ENCODE results near the gene TEK.

TEK gene

GRCh38 chr9:27094640-27095298 lies 14.3 kb upstream of the TEK start:
- TF ChIP-seq POLR2A (IDR thresholded peaks at IDR 0.05; ENCODE audit: low read length) (no peak), GATA1 (IDR thresholded peaks at IDR 0.05; ENCODE audit: low read depth, low read length) (no peak)
- no peak for DNase-seq

- TF ChIP-seq GATA1 (IDR thresholded peaks at IDR 0.05; ENCODE audit: low read depth, low read length): no peak
- TF ChIP-seq POLR2A (IDR thresholded peaks at IDR 0.05; ENCODE audit: low read length): no peak
These were observed 1.8 kb upstream of the TEK start for GRCh38 chr9:27107241-27107640.

GRCh38 chr9:27109621-27110020 lies 596 bp downstream of the TEK start:
- no peak for DNase-seq
- TF ChIP-seq GATA1 (IDR thresholded peaks at IDR 0.05; ENCODE audit: low read depth, low read length) (no peak), POLR2A (IDR thresholded peaks at IDR 0.05; ENCODE audit: low read length) (no peak)

More at GRCh38 chr9:27107241-27107640, 1.8 kb upstream of the TEK start:
- DNase-seq: no peak

GRCh38 chr9:27110181-27110580 lies 1.2 kb downstream of the TEK start:
- DNase-seq: no peak

GRCh38 chr9:27112235-27112634 lies 3.2 kb downstream of the TEK start:
- no peak for DNase-seq
- no peak for TF ChIP-seq GATA1 (IDR thresholded peaks at IDR 0.05; ENCODE audit: low read depth, low read length)
- TF ChIP-seq POLR2A (IDR thresholded peaks at IDR 0.05; ENCODE audit: low read length): no peak

More at GRCh38 chr9:27110181-27110580, 1.2 kb downstream of the TEK start:
- no peak for TF ChIP-seq POLR2A (IDR thresholded peaks at IDR 0.05; ENCODE audit: low read length)
- no peak for TF ChIP-seq GATA1 (IDR thresholded peaks at IDR 0.05; ENCODE audit: low read depth, low read length)

GRCh38 chr9:27117489-27118135 lies 8.6 kb downstream of the TEK start:
- TF ChIP-seq GATA1 (IDR thresholded peaks at IDR 0.05; ENCODE audit: low read depth, low read length) (no peak), POLR2A (IDR thresholded peaks at IDR 0.05; ENCODE audit: low read length) (no peak)
- no peak for DNase-seq

GRCh38 chr9:27118916-27119315 lies 9.9 kb downstream of the TEK start:
- no peak for DNase-seq

GRCh38 chr9:27124151-27124550 lies 15.1 kb downstream of the TEK start:
- no peak for DNase-seq
- no peak for TF ChIP-seq POLR2A (IDR thresholded peaks at IDR 0.05; ENCODE audit: low read length)
- TF ChIP-seq GATA1 (IDR thresholded peaks at IDR 0.05; ENCODE audit: low read depth, low read length): no peak

More at GRCh38 chr9:27118916-27119315, 9.9 kb downstream of the TEK start:
- TF ChIP-seq GATA1 (IDR thresholded peaks at IDR 0.05; ENCODE audit: low read depth, low read length) (no peak), POLR2A (IDR thresholded peaks at IDR 0.05; ENCODE audit: low read length) (no peak)

- no peak for DNase-seq
- no peak for TF ChIP-seq GATA1 (IDR thresholded peaks at IDR 0.05; ENCODE audit: low read depth, low read length)
- TF ChIP-seq POLR2A (IDR thresholded peaks at IDR 0.05; ENCODE audit: low read length): no peak
These were observed 16.0 kb downstream of the TEK start for GRCh38 chr9:27125030-27125429.

GRCh38 chr9:27125936-27126335 lies 16.9 kb downstream of the TEK start:
- TF ChIP-seq POLR2A (IDR thresholded peaks at IDR 0.05; ENCODE audit: low read length) (no peak), GATA1 (IDR thresholded peaks at IDR 0.05; ENCODE audit: low read depth, low read length) (no peak)
- no peak for DNase-seq

- no peak for TF ChIP-seq GATA1 (IDR thresholded peaks at IDR 0.05; ENCODE audit: low read depth, low read length)
- no peak for TF ChIP-seq POLR2A (IDR thresholded peaks at IDR 0.05; ENCODE audit: low read length)
These were observed 17.6 kb downstream of the TEK start for GRCh38 chr9:27126670-27127069.

GRCh38 chr9:27129221-27129620 lies 20.2 kb downstream of the TEK start:
- no peak for DNase-seq
- TF ChIP-seq POLR2A (IDR thresholded peaks at IDR 0.05; ENCODE audit: low read length) (no peak), GATA1 (IDR thresholded peaks at IDR 0.05; ENCODE audit: low read depth, low read length) (no peak)

More at GRCh38 chr9:27126670-27127069, 17.6 kb downstream of the TEK start:
- no peak for DNase-seq

- no peak for DNase-seq
- TF ChIP-seq POLR2A (IDR thresholded peaks at IDR 0.05; ENCODE audit: low read length) (no peak), GATA1 (IDR thresholded peaks at IDR 0.05; ENCODE audit: low read depth, low read length) (no peak)
These were observed 22.7 kb downstream of the TEK start for GRCh38 chr9:27131731-27132130.

GRCh38 chr9:27133817-27134216 lies 24.8 kb downstream of the TEK start:
- no peak for DNase-seq
- TF ChIP-seq GATA1 (IDR thresholded peaks at IDR 0.05; ENCODE audit: low read depth, low read length) (no peak), POLR2A (IDR thresholded peaks at IDR 0.05; ENCODE audit: low read length) (no peak)

All from erythroblast (primary cell).